Measurements from ENCODE around the gene TAS1R2.
"Not testable (repeated sequence)": the region's sequence is repeated elsewhere in the genome, so short reads cannot be mapped to it uniquely, and the experiment has no call there.

Gene TAS1R2

DNA sequence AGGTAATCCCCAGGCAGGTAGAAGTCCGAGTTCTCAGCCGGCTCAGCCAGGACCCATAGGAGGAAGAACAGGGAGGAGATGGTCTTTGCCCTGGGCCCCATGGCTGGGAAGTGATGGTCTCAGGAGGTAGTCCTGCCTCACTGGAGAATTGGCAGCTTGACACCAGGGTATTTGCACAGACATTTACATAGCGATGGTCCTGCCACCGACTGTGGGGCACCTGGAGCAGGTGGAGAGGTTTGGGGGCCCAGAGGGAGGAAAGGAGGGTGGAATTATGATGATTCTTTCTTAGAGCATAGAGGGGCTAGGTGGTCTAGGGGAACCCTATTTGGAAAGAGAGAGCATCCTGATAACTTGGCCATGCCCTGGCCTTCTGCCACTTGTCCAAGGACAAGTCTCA is at the start of gene TAS1R2:
Gene TAS1R2, minus strand, starts transcription at position 101 of the 400 bp plus-strand sequence. Its CDS starts 0 bp downstream, at position 101.
- in situ Hi-C loops (cut with MboI; ENCODE audit: low sequenced_read_pairs), result no loop called here

DNA sequence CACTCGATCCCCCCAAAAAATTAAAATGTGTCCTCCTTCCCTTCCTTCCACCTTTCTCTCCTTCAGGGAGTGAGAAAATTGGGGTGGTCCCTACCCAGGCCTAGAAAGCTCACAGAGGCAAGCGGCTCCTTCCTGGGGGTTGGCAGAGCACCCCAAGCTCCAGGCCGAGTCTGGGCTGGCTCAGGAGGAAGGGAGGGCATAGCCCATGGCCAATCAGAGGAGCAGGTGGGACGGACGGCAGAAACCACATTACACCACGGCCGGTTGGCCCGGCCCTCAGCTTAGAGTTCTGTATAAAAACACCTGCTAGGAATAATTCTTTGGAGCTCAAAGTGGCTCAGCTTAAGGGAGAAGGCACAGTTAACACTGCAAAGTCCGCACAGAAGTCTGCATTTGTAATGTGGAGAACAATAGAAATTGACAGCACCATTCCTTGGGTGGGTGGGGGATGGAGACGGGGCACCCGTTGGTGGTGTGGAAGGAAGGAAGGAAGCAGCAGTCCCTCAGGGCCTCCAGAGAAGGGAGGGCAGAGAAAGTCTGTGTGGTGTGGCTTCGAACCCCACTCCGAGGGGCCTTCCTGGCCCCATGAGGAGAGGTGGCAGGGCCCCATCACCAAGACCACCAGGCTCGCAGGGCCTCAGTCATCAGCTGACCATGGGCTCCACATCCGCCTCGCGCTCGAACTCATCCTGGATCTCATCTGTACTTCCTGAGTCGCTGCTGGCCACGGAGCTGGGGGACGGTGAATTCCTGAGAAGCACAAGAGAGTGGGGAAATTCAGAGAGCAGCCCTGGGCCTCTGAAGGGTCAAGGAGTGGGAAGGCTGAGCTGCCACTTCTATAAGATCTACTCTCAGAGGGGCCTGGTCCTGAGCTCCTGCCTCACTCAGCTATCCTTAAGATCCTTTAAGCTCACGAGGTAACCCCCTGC is 48.7 kb upstream of the TAS1R2 start:
- in situ Hi-C loops (cut with MboI; ENCODE audit: low sequenced_read_pairs), result loop anchor here (10.0 kb wide), 1 partner anchor 177 kb away; no protein-coding TSS in a partner anchor

DNA sequence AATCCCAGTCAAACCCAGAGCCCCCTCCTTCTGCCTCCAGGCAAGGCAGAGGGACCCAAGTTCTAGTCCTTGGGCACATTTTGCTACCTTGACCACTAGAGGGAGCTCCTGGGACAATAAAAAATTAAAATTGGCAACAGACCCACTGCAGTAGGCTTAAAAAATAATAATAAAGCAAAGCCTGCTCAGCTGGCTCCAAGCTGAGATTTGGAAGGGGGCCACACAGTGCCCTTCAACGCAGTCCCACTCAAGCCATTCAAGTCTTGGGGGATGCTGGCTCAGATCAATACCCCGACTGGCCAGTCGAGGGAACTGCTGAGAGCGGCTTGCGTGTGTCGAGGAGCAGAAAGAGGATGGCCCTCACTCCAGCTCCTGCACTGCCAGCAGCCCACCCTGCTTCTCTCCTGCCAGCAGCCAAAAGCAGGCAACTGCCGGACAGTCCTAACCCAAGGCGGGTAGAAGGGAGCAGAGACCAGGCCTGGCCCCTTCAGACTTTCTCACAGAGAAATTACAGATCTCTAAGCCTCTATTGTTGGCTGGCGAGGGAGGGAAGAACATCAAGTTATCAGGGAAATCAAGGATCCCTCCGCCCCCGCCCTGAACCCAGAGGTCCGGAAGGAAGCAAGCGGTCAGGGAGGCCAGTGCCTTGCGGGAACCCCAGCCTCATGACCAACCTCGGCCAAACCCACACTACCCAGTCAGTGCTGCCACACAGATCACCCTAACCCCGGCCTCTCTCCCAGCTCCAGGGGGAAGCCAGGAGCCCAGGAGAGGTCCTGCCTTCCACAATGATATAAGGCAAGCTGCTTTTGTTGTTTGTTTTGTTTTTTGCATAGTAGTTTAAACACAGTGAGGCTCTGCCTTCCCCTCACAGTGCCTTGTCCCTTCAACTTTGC is 47.8 kb upstream of the TAS1R2 start:
- in situ Hi-C loops (cut with MboI; ENCODE audit: low sequenced_read_pairs), result loop anchor here (10.0 kb wide), 1 partner anchor 178 kb away; no protein-coding TSS in a partner anchor

DNA sequence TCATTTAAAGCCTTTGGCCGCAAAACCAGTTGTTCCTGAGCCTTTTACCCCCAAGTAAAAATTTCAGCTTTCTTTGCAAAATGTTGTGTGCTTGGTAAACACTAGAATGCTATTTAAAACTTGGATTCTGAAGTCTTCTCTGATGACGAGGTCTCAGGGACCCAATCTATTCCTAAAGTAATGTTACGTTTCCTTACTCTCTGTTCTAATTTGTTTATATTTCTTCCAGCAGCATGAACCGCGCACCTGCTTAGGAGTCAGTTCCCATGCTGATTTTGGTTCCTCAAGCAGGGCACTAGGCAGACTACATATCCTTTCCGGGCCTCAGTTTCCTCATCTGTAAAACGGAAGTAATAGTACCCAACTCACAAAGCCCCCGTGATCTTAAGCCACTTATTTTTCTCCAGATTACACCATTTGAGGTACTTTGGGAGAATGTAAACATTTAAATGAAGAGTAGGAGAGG is 43.9 kb upstream of the TAS1R2 start:
- in situ Hi-C loops (cut with MboI; ENCODE audit: low sequenced_read_pairs), result loop anchor here (10.0 kb wide), 1 partner anchor 181 kb away; no protein-coding TSS in a partner anchor

DNA sequence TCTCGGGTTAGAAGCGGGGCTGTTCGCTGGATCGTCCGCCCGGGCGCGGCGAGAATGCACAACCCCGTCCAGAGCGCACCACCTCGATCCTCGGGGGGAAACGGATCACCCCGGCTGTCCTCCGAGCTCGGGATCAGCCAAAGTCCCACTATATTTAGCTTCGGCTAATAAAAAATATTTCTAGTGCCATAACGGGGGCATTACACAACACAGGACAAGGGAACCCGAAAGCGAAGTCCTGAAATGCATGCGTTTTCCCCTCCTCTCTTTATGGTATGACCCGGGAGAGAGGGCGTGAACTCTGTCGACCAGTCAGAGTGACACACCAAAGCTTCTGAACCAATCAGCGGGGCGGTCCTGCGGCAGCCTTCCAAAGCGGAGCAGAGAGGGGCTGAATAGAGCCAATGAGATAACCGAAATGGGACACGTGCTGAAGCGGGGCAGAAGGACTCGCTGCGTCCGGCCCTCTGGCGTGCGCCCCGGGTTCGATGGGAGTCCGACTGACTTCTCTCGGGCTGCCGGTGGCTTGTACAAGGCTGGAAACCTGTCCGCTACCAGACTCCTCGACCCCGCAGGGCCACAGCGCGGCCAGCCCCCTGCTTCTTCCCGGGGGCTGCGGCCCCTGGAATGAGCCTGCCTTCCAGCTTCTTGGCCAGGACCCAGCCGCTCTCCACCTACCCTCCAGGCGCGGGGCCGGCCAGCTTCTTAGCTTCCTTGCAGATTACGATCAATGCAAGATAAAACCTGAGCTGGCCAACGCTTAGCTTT is 43.2 kb upstream of the TAS1R2 start, which contains the start of gene ALDH4A1:
Gene ALDH4A1, minus strand, starts transcription at position 33 of the 768 bp plus-strand sequence. Its CDS starts 32 bp downstream, at position 1.
- in situ Hi-C loops (cut with MboI; ENCODE audit: low sequenced_read_pairs), result loop anchor here (10.0 kb wide), 1 partner anchor 182 kb away; no protein-coding TSS in a partner anchor

DNA sequence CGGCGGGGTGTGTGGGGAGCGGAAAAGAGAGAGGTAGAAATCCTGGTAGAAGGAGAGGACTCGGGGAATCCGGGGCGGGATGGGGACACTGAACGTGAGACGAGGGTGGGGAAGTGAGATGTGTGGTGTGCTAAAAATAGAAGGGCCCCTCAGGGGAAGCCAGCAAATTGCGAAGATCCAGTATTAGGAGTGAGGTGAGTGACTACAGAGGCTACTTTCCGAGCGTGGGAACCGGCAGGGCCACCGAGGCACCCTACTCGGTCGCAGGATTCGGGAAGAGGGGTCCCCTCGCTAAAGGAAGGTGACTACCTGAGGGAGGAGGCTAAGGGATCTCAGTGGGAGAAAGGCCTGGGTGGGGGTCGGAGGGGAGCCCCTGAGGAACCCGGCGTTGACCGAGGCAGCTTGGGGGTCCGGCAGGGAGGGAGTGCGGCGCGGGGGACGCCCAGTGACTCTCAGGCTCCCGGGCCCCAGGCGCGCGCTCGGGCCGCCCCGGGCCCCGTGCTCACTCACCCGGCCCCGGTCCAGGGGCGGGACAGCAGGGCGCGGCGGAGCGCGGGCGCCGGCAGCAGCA is 42.6 kb upstream of the TAS1R2 start:
- in situ Hi-C loops (cut with MboI; ENCODE audit: low sequenced_read_pairs), result loop anchor here (10.0 kb wide), 1 partner anchor 183 kb away; no protein-coding TSS in a partner anchor

DNA sequence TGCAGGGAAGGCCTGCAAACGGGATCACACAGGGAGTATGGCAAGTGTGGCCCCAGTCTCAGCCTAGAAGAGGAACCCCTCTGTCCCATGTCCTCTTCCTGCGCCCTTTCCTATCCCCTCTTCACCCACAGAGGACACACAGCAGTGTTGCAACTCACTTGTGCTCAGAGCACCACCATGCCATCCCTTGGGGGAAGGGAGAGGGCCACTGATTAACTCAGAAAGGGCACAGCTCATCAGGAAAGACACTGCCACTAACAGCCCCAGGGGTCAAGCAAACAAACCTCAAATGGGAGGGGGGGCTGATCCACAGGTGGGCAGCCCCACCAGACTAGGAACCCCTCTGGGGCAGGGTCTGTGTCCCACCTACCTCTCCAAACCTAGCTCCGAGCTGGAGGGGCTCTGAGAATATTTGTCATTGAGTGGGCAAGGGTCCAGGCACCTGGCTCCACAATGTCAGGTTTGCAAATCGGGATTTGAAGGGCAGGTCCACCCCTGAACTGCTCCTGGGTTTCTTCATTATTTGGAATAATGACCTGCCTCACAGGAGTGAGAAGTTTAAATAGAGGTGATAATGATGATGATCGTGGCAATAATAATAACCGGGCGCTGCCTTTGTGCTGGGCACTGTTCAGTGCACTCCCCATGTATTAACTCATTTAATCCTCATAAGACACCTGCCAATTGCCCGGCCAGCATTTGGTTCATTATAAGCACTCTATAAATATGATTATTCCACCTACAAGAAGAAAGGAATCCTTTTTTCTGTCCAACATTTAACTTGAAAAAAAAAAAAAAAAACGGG is 41.9 kb upstream of the TAS1R2 start:
- in situ Hi-C loops (cut with MboI; ENCODE audit: low sequenced_read_pairs), result loop anchor here (10.0 kb wide), 1 partner anchor 183 kb away; no protein-coding TSS in a partner anchor

DNA sequence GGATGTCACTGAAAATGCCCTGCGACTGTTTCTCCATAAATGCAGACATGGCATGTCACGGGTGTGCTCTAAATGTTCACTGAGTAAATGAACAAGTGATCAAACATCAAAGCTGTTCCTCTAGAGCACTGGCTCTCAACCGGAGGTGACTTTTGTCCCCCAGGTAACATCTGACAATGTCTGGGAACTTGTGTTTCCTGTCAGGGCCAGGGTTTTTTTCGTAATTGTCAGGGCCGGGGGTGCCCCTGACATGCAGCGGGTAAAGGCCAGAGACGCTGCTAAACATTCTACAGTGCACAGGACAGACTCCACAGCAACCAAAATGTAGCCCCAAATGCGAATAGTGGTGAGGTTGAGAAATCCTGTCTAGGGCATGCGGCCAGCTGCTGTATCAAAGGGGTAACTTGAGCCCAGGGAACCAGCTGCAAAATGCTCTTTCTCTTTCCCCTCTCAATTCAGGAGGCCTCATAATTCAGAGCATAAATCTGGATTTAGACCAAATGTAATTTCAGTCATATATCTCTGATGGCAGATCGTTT is 40.9 kb upstream of the TAS1R2 start:
- in situ Hi-C loops (cut with MboI; ENCODE audit: low sequenced_read_pairs), result loop anchor here (10.0 kb wide), 1 partner anchor 184 kb away; no protein-coding TSS in a partner anchor

DNA sequence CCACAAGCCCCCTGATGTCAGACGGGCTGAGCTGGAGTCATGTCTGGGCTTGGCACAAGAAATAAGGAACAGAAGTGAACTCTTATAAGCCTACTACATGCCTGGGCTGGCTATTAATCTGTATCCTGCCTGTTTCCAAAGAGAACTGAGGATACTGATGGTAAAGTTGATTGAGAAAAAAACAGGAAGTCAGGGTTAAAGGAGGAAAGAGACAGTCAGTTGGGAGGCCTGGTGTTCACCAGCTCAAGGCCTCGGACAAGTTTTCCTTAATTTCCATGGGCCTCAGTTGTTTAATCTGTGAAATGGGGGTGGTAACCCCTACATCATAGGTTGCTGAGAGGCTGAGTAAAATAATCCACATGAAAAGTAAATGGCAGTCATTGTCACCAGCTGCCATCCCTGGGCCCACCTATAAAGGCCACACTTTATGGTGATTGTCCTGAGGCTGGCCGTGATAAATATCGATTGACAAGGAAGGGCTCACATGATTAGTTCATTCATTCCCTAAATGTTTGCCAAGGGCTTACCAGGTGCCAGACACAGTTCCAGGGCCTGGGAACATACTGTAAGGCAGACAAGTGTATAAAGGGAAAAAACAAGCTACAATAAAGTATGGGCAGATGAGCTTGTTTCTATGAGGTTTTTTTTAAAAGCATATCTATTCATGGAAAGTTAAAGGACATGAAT is 40.0 kb upstream of the TAS1R2 start:
- in situ Hi-C loops (cut with MboI; ENCODE audit: low sequenced_read_pairs), result loop anchor here (10.0 kb wide), 1 partner anchor 185 kb away; no protein-coding TSS in a partner anchor

DNA sequence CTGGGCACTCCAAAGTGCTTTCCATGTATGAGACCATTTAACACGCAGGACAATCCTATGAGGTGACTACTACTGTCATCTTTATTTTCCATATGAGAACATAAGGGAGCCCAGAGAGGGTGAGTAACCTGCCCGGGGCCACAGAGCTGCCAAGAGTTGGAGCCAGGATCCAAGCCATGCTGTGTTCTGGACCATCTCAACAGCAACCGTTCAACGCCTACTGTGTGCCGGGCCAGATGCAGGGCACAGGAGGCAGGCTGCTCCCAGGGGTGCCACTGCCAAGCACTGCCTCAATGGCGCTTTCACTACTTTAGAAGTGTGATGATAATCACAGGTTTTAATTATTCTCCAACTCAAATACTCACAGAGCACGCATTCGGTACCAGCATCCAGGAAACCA is 39.1 kb upstream of the TAS1R2 start:
- in situ Hi-C loops (cut with MboI; ENCODE audit: low sequenced_read_pairs), result no loop called here

DNA sequence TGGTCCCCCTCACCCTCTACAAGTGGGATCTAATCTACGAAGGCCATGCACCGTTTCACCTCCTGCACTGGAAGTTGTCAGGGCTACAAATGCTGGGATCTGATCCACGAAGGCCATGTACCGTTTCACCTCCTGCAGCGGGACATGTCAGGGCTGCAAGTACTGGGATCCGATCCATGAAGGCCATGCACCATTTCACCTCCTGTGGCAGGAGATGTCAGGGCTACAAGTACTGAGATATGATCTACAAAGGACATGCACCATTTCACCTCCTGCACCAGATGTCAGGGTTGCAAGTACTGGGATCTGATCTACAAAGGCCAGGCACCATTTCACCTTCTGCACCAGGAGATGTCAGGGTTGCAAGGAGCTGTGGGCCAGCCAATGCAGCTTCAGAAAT is 35.9 kb upstream of the TAS1R2 start:
- in situ Hi-C loops (cut with MboI; ENCODE audit: low sequenced_read_pairs), result no loop called here

DNA sequence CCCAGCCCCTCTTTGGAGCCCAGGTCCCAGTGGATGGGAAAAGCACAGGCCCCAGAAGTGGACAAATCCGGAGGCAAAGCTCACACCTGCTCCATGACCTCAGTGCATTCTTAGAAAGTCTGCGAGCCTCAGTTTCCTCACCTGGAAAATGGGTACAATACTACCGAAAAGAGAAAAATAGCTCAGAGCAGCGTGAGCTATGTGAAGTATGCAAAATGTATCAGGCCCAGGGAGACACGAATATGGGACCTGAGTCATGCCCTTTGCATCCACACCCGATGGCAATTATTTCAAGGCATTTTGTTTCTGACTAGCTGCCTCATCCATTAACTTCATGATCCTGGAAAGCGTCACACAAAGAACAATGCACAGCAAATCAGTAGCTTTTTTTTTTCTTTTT is 33.7 kb upstream of the TAS1R2 start:
- in situ Hi-C loops (cut with MboI; ENCODE audit: low sequenced_read_pairs), result no loop called here

DNA sequence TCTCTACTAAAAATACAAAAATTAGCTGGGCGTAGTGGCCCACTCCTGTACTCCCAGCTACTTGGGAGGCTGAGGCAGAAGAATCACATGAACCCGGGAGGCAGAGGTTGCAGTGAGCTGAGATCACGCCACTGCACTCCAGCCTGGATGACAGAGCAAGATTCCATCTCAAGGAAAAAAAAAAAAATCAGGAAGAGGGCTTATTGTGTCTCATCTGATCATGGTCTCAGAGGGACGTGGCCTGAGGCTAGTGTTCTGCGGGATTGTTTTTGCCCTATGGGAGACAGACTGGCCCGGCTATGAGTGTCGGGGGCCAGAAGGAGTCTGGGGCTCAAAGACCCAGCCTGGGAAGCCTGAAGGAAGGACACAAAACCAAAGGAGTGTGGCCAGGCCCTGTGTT is 32.4 kb upstream of the TAS1R2 start:
- in situ Hi-C loops (cut with MboI; ENCODE audit: low sequenced_read_pairs), result not testable (repeated sequence)

DNA sequence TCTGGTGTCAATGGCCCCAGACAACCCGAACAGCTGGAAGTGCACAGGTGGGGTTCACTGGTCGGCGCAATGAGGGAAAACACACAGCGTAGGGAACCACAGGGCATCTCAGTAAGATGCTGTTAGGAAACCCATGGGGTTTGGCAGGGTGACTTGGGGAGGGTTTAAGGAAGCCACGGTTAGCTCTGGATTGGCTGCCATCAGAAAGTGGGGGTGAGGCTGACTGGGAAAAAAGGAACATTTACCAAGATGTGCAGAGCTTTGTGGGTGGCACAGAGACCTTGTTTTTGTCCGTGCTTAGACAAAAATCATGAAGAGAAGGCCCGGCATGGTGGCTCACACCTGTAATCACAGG is 31.9 kb upstream of the TAS1R2 start:
- in situ Hi-C loops (cut with MboI; ENCODE audit: low sequenced_read_pairs), result no loop called here

DNA sequence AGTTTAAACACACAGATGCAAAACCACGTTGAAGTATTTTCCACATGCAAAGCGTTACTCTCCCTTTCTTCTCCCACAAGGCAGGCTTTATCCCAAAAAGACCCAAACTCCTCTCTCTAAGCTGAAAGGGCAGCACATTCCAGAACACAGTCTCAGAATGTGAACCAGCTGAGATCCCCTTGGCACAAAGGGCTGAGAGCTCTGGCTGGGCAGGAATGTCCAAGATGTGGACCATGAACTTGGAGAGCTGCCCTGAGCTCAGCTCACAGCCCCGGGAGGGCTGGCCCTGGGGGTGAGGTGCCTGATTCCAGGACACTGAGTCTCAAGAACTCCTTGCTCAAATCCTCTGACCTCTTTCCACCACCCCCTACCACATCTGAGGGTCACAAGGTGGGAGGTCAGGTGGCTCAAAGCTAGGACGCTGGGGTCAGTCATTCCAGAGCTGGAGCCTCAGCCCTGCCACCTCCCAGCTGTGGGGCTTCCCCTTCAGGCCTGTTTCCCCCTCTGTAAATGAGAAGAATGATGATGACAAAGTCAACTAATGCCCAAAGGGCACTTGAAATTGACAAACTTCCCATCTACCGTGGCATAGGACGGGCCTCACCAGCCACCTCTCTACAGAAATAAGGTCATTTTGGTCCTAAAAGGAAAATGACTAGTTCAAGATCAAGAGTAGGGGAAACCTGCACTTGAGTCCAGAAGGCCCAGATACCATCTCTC is 31.4 kb upstream of the TAS1R2 start:
- in situ Hi-C loops (cut with MboI; ENCODE audit: low sequenced_read_pairs), result no loop called here

DNA sequence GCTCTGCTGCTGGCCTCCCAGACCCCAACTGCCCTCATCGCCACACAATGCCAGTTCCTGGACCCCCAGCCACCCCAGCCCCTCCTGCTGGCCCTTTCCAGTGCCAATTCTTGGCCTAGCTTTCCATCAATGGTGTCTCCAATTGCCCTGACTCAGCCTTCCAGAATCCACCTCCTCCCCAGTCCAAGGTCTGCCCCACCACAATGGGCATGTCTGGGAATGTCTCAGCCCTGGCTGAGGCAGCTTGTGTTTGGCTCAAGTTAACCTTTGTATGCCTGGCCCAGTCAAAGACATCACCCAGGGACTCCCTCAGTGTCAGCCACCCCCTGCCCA is 26.5 kb upstream of the TAS1R2 start:
- in situ Hi-C loops (cut with MboI; ENCODE audit: low sequenced_read_pairs), result no loop called here

DNA sequence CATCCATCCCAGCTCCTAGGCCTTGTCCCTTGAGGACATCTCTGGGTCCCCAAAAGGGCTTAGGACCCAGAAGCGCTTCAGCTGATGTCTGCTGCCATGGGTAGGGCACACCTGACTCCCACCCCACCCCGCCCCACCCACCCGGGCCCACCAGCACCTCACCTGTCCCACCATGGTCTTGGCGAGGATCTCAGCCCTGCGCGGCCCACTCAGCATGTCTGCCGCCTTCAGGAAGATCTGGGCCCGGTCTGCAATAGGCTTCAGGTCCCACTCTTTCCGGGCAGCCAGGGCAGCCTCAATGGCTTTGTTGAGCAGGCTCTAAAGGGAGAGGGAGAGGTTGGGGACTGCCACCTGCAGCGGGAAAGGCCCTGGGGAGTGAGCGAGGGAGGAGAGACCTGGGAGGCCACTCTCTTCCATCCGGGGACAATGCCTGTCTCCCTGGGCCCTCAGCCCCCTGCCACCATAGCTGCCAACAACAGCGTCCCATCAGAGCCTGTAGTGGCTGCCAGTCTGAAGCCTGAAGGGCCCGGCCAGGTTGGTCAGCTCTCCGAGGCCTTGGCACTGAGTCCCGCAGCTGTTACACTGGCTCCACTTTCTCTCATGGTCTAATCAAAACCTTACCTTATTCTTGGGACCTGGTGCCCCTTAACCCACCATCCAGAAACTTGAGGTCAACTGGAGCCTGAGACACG is 26.0 kb upstream of the TAS1R2 start:
- in situ Hi-C loops (cut with MboI; ENCODE audit: low sequenced_read_pairs), result no loop called here

Data from HL-60/S4 treated with phorbol 12-myristate 13-acetate at 8.2 ng/mL for 4 days and 3 days (cell line).